Fibroblast of lung (primary cell): ENCODE results near the gene PLA2G4B. TPM values are rescaled to one million over a fixed set of nuclear protein-coding genes. Genes with fewer than 3 reads are reported as not detected.

Experiments used
- DNase-seq, 2 donors: peaks; one replicate each; pipeline versions ENCODE4 v3.0.0 to v3.0.0-alpha.2; 2010; ENCODE audit warnings: low read depth in 2 of 2
- H2AFZ ChIP-seq: 2 replicates; pipeline ENCODE4 v1.5.1; 2012; ENCODE audit warnings: low read length, control low read depth, inconsistent platforms
- H3K27ac ChIP-seq: 2 replicates; pipeline ENCODE4 v1.5.1; 2011; ENCODE audit warnings: low read length, control low read depth; ENCODE audit not compliant: insufficient read depth
- H3K27me3 ChIP-seq: 2 replicates; pipeline ENCODE4 v1.5.1; 2011; ENCODE audit warnings: mild to moderate bottlenecking, low read length; ENCODE audit not compliant: control insufficient read depth, insufficient read depth
- H3K36me3 ChIP-seq: 2 replicates; pipeline ENCODE4 v1.5.1; 2011; ENCODE audit warnings: low read length; ENCODE audit not compliant: control insufficient read depth, insufficient read depth
- H3K4me1 ChIP-seq: 2 replicates; pipeline ENCODE4 v1.5.1; 2011; ENCODE audit warnings: low read length; ENCODE audit not compliant: control insufficient read depth, insufficient read depth; ENCODE audit errors: extremely low read depth
- H3K4me2 ChIP-seq: 2 replicates; pipeline ENCODE4 v1.5.1; 2011; ENCODE audit warnings: low read length, control low read depth; ENCODE audit not compliant: insufficient read depth; ENCODE audit errors: extremely low read depth
- H3K4me3 ChIP-seq, 4 experiments: fragments of 200-600 bp in 1 of 4; sonication (generic) in 1 of 4; replicated peaks in 1 of 4; 2 replicates each; pipeline ENCODE4 v1.5.1; 2011 to 2016; ENCODE audit warnings: low read length in 4 of 4, low read depth in 3 of 4, mild to moderate bottlenecking in 3 of 4, control low read depth in 2 of 4, inconsistent platforms in 1 of 4, mixed read lengths in 1 of 4; ENCODE audit not compliant: insufficient read depth in 1 of 4; ENCODE audit errors: control extremely low read depth in 1 of 4
- H3K79me2 ChIP-seq: 2 replicates; pipeline ENCODE4 v1.5.1; 2012; ENCODE audit warnings: mild to moderate bottlenecking, low read length, inconsistent platforms; ENCODE audit not compliant: control insufficient read depth, insufficient read depth
- H3K9ac ChIP-seq: 2 replicates; pipeline ENCODE4 v1.5.1; 2011; ENCODE audit warnings: mild to moderate bottlenecking, low read length, control low read depth; ENCODE audit not compliant: insufficient read depth
- H3K9me3 ChIP-seq: 2 replicates; pipeline ENCODE4 v1.5.1; 2012; ENCODE audit warnings: low read depth, low read length; ENCODE audit not compliant: control insufficient read depth, insufficient read depth
- H4K20me1 ChIP-seq: 2 replicates; pipeline ENCODE4 v1.5.1; 2011; ENCODE audit warnings: low read length; ENCODE audit not compliant: control insufficient read depth, insufficient read depth; ENCODE audit errors: extremely low read depth
- EZH2 ChIP-seq: IDR thresholded peaks from 2 replicates; pipeline ENCODE4 v1.5.1; 2012; ENCODE audit warnings: low read length, control low read depth, mild to moderate bottlenecking; ENCODE audit errors: missing control alignments
- polyA plus RNA-seq, 2 donors: library from polyadenylated mRNA; depleted of rRNA in 1 of 2; stranded (reverse) in 1 of 2; unstranded in 1 of 2; fragments of >200 nt; gene quantifications; 2 replicates each; pipeline ENCODE4 v1.2.1, GENCODE V29; 2011 to 2012; ENCODE audit warnings: missing spikeins in 1 of 2
- total RNA-seq: library from RNA; depleted of rRNA; stranded (reverse); fragments of >200 nt; gene quantifications from 2 replicates; pipeline ENCODE4 v1.2.1, GENCODE V29; 2014
- TF ChIP-seq, protein P1 (sequence below), 2 donors: IDR thresholded peaks in 1 of 2; conservative IDR thresholded peaks in 1 of 2; 1 replicate in 1 of 2; 2 replicates in 1 of 2; pipeline ENCODE4 v1.5.1; 2011 to 2012; ENCODE audit warnings: low read length in 2 of 2, control low read depth in 1 of 2, inconsistent platforms in 1 of 2, low read depth in 1 of 2, mild to moderate bottlenecking in 1 of 2

The PLA2G4B gene
- total and polyA plus RNA-seq, 2 donors (not counting 1 experiment from before 2014, with no cell fraction given): 0.99 to 1.2 TPM

DNA sequence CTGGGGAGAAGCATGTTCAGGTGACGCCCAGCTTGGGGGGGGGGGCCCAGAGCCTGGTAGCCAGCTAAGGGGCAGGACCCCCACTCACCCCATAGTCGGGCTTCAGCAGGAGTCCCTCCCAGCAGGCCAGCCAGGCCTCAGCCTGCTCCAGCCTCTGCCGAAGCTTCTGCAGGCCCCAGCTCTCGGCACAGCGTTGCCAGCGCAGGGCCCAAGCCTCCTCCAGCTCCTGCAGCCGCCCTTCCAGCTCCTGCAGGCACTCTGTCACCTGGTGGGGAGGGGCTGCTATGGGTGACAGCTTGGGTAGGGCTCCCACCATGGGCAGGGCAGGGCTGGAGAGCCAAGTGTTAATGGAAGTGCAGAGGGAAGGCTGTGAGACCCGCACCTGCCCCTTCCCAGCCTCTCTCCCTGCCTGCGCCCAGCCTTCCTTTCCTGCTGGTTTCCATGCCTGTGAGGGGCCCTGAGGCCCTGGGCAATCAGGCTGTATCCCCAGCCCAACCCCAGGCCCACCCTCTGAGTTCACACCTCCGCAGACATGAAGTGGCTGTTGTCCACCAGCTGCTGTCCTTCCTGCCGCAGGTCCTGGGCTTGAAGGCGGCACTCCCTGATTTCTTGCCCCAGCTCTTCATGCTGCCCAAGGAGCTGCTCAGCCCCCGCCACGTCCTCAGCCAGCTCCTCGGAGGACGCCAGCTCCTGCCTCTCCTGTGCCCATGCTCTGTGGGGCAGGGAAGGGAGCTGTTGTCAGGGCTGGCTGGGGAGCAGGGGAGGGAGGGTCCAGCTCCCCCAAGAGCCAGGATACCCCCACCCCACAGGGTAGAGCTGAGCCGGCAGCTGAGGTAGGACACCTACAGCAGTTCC lies 14.3 kb downstream of the PLA2G4B start:
- TF ChIP-seq EZH2: no peak
- TF ChIP-seq, protein P1, sequence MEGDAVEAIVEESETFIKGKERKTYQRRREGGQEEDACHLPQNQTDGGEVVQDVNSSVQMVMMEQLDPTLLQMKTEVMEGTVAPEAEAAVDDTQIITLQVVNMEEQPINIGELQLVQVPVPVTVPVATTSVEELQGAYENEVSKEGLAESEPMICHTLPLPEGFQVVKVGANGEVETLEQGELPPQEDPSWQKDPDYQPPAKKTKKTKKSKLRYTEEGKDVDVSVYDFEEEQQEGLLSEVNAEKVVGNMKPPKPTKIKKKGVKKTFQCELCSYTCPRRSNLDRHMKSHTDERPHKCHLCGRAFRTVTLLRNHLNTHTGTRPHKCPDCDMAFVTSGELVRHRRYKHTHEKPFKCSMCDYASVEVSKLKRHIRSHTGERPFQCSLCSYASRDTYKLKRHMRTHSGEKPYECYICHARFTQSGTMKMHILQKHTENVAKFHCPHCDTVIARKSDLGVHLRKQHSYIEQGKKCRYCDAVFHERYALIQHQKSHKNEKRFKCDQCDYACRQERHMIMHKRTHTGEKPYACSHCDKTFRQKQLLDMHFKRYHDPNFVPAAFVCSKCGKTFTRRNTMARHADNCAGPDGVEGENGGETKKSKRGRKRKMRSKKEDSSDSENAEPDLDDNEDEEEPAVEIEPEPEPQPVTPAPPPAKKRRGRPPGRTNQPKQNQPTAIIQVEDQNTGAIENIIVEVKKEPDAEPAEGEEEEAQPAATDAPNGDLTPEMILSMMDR (conservative IDR thresholded peaks at IDR 0.05 in 1 of 2, IDR thresholded peaks at IDR 0.05 in 1 of 2; ENCODE audit: low read depth in 1 of 2, low read length in 2 of 2): no peak
- peaks cover 1% of the 10 kb centered on the region for H3K36me3 ChIP-seq
- no peak for DNase-seq
- H2AFZ ChIP-seq: no peak overlapping the region
- H4K20me1 ChIP-seq: no peaks in the 10 kb centered on the region
- no peaks in the 10 kb centered on the region for H3K9me3 ChIP-seq
- no peaks in the 10 kb centered on the region for H3K27me3 ChIP-seq
- no peak overlapping the region for H3K9ac ChIP-seq
- no peak overlapping the region for H3K27ac ChIP-seq
- H3K4me3 ChIP-seq: no peak overlapping the region
- no peak overlapping the region for H3K4me2 ChIP-seq
- no peaks in the 10 kb centered on the region for H3K79me2 ChIP-seq
- H3K4me1 ChIP-seq: no peaks in the 10 kb centered on the region

DNA sequence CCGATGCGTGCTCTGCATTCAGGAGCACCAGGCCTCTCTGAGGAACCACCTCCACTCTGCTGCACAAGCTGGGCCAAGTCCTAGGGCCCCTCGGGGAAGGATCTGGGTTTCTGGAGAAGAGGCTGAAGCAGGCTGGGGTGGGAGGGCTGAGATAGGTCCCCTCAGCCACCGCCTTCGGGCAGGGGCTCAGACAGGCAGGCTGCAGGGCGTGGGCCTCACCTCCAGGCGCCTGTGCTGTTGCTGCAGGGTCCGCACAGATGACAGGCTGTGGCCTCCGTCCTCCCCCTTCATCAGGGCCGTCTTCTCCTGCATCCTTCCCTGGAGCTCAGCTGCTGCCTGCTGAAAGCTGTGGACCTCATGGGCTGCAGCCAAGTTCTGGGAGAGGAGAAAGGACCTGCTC lies 15.2 kb downstream of the PLA2G4B start:
- Histone ChIP-seq H3K9me3 (no peaks in the 10 kb centered on the region), H3K27me3 (no peaks in the 10 kb centered on the region), H3K4me2 (no peak overlapping the region), H3K9ac (no peak overlapping the region), H3K36me3 (no peaks in the 10 kb centered on the region), H3K79me2 (no peaks in the 10 kb centered on the region), H3K4me1 (no peaks in the 10 kb centered on the region), H2AFZ (no peak overlapping the region), H3K4me3 (no peak overlapping the region), H3K27ac (no peak overlapping the region), H4K20me1 (no peaks in the 10 kb centered on the region)
- no peak for DNase-seq
- TF ChIP-seq, protein P1 (conservative IDR thresholded peaks at IDR 0.05 in 1 of 2, IDR thresholded peaks at IDR 0.05 in 1 of 2; ENCODE audit: low read depth in 1 of 2, low read length in 2 of 2): no peak
- no peak for TF ChIP-seq EZH2

DNA sequence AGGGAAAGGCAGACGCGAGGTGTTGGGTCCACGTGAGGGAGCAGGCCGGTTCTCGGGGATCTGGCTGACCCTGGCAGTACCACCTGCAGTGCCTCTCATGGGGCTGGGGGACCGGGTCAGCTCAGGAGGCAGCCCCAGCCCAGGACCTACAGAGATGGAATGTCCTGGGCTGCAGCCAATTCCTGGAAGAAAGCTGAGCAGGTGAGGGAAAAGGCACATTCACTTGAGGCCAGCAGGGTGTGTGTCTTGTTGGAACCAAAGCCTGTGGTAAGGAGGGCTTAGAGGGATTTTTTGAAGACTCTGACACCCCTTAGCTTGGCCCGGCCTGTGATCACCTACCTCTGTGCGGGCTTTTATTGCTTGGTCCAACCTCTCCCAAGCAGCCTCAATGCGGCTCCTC lies 15.8 kb downstream of the PLA2G4B start:
- Histone ChIP-seq H3K9ac (no peak overlapping the region), H3K4me3 (no peak overlapping the region), H3K27me3 (no peaks in the 10 kb centered on the region), H2AFZ (no peak overlapping the region), H4K20me1 (no peaks in the 10 kb centered on the region), H3K9me3 (no peaks in the 10 kb centered on the region), H3K36me3 (no peaks in the 10 kb centered on the region), H3K4me1 (no peaks in the 10 kb centered on the region), H3K27ac (no peak overlapping the region), H3K4me2 (no peak overlapping the region), H3K79me2 (no peaks in the 10 kb centered on the region)
- TF ChIP-seq EZH2: no peak
- TF ChIP-seq, protein P1 (conservative IDR thresholded peaks at IDR 0.05 in 1 of 2, IDR thresholded peaks at IDR 0.05 in 1 of 2; ENCODE audit: low read depth in 1 of 2, low read length in 2 of 2): no peak
- DNase-seq: no peak
